GM18868 (cell line): ENCODE results near the gene SEL1L3.

ENCODE experiments used
- ATAC-seq: cut with Tn5 transposase; IDR thresholded peaks from one replicate; pipeline ENCODE4 v1.9.1; 2021; ENCODE audit warnings: mild to moderate bottlenecking, moderate library complexity; ENCODE audit not compliant: unreplicated experiment

Gene SEL1L3

GRCh38 chr4:25821267-25821666, 41.5 kb downstream of the SEL1L3 start:
- no peak for ATAC-seq

GRCh38 chr4:25818876-25819275, 43.9 kb downstream of the SEL1L3 start:
- ATAC-seq: no peak

- ATAC-seq: no peak
Measured at GRCh38 chr4:25818371-25818871, 44.4 kb downstream of the SEL1L3 start.

- no peak for ATAC-seq
Measured at GRCh38 chr4:25817059-25817681, 45.6 kb downstream of the SEL1L3 start.

- ATAC-seq: no peak
Measured at GRCh38 chr4:25816591-25817058, 46.2 kb downstream of the SEL1L3 start.

GRCh38 chr4:25815586-25815985, 47.2 kb downstream of the SEL1L3 start:
- ATAC-seq: no peak

- peak; percentile 53 for ATAC-seq
Measured at GRCh38 chr4:25814301-25815136, 48.3 kb downstream of the SEL1L3 start.

- ATAC-seq: no peak
Measured at GRCh38 chr4:25813448-25814106, 49.2 kb downstream of the SEL1L3 start.

- no peak for ATAC-seq
Measured at GRCh38 chr4:25811841-25812240, 50.9 kb downstream of the SEL1L3 start.

- ATAC-seq: no peak
Measured at GRCh38 chr4:25811374-25811690, 51.5 kb downstream of the SEL1L3 start.

GRCh38 chr4:25810461-25811373, 52.1 kb downstream of the SEL1L3 start:
- no peak for ATAC-seq

- no peak for ATAC-seq
Measured at GRCh38 chr4:25809996-25810395, 52.8 kb downstream of the SEL1L3 start.

- ATAC-seq: no peak
Measured at GRCh38 chr4:25807102-25807728, 55.6 kb downstream of the SEL1L3 start.

- no peak for ATAC-seq
Measured at GRCh38 chr4:25805255-25805860, 57.4 kb downstream of the SEL1L3 start.

- no peak for ATAC-seq
Measured at GRCh38 chr4:25803720-25804225, 59.0 kb downstream of the SEL1L3 start.

- no peak for ATAC-seq
Measured at GRCh38 chr4:25801594-25801993, 61.2 kb downstream of the SEL1L3 start.

GRCh38 chr4:25800245-25800644, 62.5 kb downstream of the SEL1L3 start:
- ATAC-seq: no peak

GRCh38 chr4:25799522-25799921, 63.3 kb downstream of the SEL1L3 start:
- no peak for ATAC-seq

GRCh38 chr4:25797136-25797535, 65.7 kb downstream of the SEL1L3 start:
- ATAC-seq: no peak
